ENCODE data around the gene SLC35E3.
"Not testable (repeated sequence)": the region's sequence is repeated elsewhere in the genome, so short reads cannot be mapped to it uniquely, and the experiment has no call there.

SLC35E3 gene

GRCh38 chr12:68794653-68795251 lies 48.8 kb downstream of the SLC35E3 start:
- DNase-seq (ENCODE audit: low spot score): no peak

GRCh38 chr12:68796399-68796798 lies 50.4 kb downstream of the SLC35E3 start:
- no peak for DNase-seq (ENCODE audit: low spot score)

GRCh38 chr12:68798882-68799234 lies 52.9 kb downstream of the SLC35E3 start:
- no peak for DNase-seq (ENCODE audit: low spot score)

- DNase-seq (ENCODE audit: low spot score): no peak
Measured at GRCh38 chr12:68800294-68800693, 54.3 kb downstream of the SLC35E3 start.

GRCh38 chr12:68801124-68801523 lies 55.1 kb downstream of the SLC35E3 start:
- DNase-seq (ENCODE audit: low spot score): not testable (repeated sequence)

- not testable (repeated sequence) for DNase-seq (ENCODE audit: low spot score)
Measured at GRCh38 chr12:68802372-68802745, 56.4 kb downstream of the SLC35E3 start.

- not testable (repeated sequence) for DNase-seq (ENCODE audit: low spot score)
Measured at GRCh38 chr12:68802911-68803651, 57.1 kb downstream of the SLC35E3 start.

GRCh38 chr12:68803948-68804656 lies 58.1 kb downstream of the SLC35E3 start:
- DNase-seq (ENCODE audit: low spot score): no peak

- no peak for DNase-seq (ENCODE audit: low spot score)
Measured at GRCh38 chr12:68804657-68805591, 58.9 kb downstream of the SLC35E3 start.

GRCh38 chr12:68805592-68806120 lies 59.7 kb downstream of the SLC35E3 start:
- no peak for DNase-seq (ENCODE audit: low spot score)

GRCh38 chr12:68806488-68807237 lies 60.7 kb downstream of the SLC35E3 start:
- DNase-seq (ENCODE audit: low spot score): no peak

- DNase-seq (ENCODE audit: low spot score): not testable (repeated sequence)
Measured at GRCh38 chr12:68807274-68807575, 61.2 kb downstream of the SLC35E3 start.

GRCh38 chr12:68807576-68808387 lies 61.8 kb downstream of the SLC35E3 start, which contains the start of gene MDM2:
Gene MDM2, plus strand, starts transcription at chr12:68808177. Its CDS starts 301 bp downstream, at chr12:68808478.
- peak; percentile 91 for DNase-seq (ENCODE audit: low spot score)

GRCh38 chr12:68808388-68809189 lies 62.6 kb downstream of the SLC35E3 start:
- DNase-seq (ENCODE audit: low spot score): peak; percentile 77

- no peak for DNase-seq (ENCODE audit: low spot score)
Measured at GRCh38 chr12:68809190-68810026, 63.4 kb downstream of the SLC35E3 start.

GRCh38 chr12:68810027-68810389 lies 64.0 kb downstream of the SLC35E3 start:
- not testable (repeated sequence) for DNase-seq (ENCODE audit: low spot score)

GRCh38 chr12:68811573-68811972 lies 65.6 kb downstream of the SLC35E3 start:
- DNase-seq (ENCODE audit: low spot score): not testable (repeated sequence)

GRCh38 chr12:68812553-68813241 lies 66.7 kb downstream of the SLC35E3 start:
- peak; percentile 42 for DNase-seq (ENCODE audit: low spot score)
